SK-N-SH (cell line): Measurements from ENCODE around the gene FAM241A. TPM values are rescaled to one million over a fixed set of nuclear protein-coding genes. Genes with fewer than 3 reads are reported as not detected.

Source experiments
- CTCF ChIA-PET: fragments of 300-600, 350-600 bp; formaldehyde crosslinking; extraction: SDS; loops from one replicate; lab custom pipeline; 2021; lab: Yijun Ruan, JAX
- POLR2A ChIA-PET: fragments of 350-600 bp; sonication (Branson Sonifier 250); formaldehyde crosslinking; extraction: SDS; loops from one replicate; lab custom pipeline; 2020; ENCODE audit warnings: antibody characterized with exemption, inconsistent platforms; lab: Yijun Ruan, JAX
- DNase-seq: peaks from one replicate; pipeline ENCODE4 v3.0.0; 2012
- H2AFZ ChIP-seq: fragments of 200-600 bp; sonication (generic); 2 replicates; pipeline ENCODE4 v1.8.1; 2016; ENCODE audit warnings: antibody characterized with exemption, mild to moderate bottlenecking, low read depth
- H3F3A ChIP-seq: fragments of 200-600 bp; sonication (generic); replicated peaks from 2 replicates; pipeline ENCODE3; 2016; ENCODE audit warnings: antibody characterized with exemption, mild to moderate bottlenecking; ENCODE audit not compliant: insufficient read depth
- H3K27ac ChIP-seq, 2 experiments: fragments of 200-500 bp in 1 of 2; fragments of 200-600 bp in 1 of 2; sonication (Bioruptor generic) in 1 of 2; sonication (generic), shearing (Covaris generic) in 1 of 2; 2 replicates each; pipeline versions ENCODE4 v1.5.1 to v1.6.1; 2014 to 2016; ENCODE audit warnings: low read depth in 2 of 2, inconsistent platforms in 1 of 2, low read length in 1 of 2, mild to moderate bottlenecking in 1 of 2, mixed read lengths in 1 of 2
- H3K27me3 ChIP-seq: fragments of 200-600 bp; sonication (generic), shearing (Covaris generic); 2 replicates; pipeline ENCODE4 v1.6.1; 2016; ENCODE audit warnings: mixed run types; ENCODE audit not compliant: insufficient read depth
- H3K36me3 ChIP-seq, 2 experiments: fragments of 200-500 bp in 1 of 2; fragments of 200-600 bp in 1 of 2; sonication (Bioruptor generic) in 1 of 2; sonication (generic) in 1 of 2; replicated peaks in 1 of 2; 2 replicates each; pipeline versions ENCODE3 to v1.5.1; 2014 to 2016; ENCODE audit warnings: low read length in 1 of 2, mild to moderate bottlenecking in 1 of 2; ENCODE audit not compliant: insufficient read depth in 2 of 2, control insufficient read depth in 1 of 2
- H3K4me1 ChIP-seq, 2 experiments: fragments of 200-500 bp in 1 of 2; fragments of 200-600 bp in 1 of 2; sonication (Bioruptor generic) in 1 of 2; sonication (generic), shearing (Covaris generic) in 1 of 2; 2 replicates each; pipeline versions ENCODE4 v1.5.1 to v1.6.1; 2014 to 2016; ENCODE audit warnings: low read depth in 1 of 2, low read length in 1 of 2, mixed run types in 1 of 2; ENCODE audit not compliant: insufficient read depth in 2 of 2, control insufficient read depth in 1 of 2
- H3K4me2 ChIP-seq: fragments of 200-600 bp; sonication (generic), shearing (Covaris generic); 2 replicates; pipeline ENCODE4 v1.6.1; 2017; ENCODE audit warnings: mixed run types
- H3K4me3 ChIP-seq, 2 experiments: fragments of 200-500 bp in 1 of 2; fragments of 200-600 bp in 1 of 2; sonication (Bioruptor generic) in 1 of 2; sonication (generic), shearing (Covaris generic) in 1 of 2; 2 replicates each; pipeline versions ENCODE4 v1.5.1 to v1.8.1; 2014 to 2016; ENCODE audit warnings: low read depth in 2 of 2, inconsistent platforms in 1 of 2, low read length in 1 of 2, mild to moderate bottlenecking in 1 of 2, mixed read lengths in 1 of 2, moderate library complexity in 1 of 2
- H3K79me2 ChIP-seq: fragments of 200-600 bp; sonication (generic); 2 replicates; pipeline ENCODE4 v1.8.1; 2017; ENCODE audit warnings: mild to moderate bottlenecking; ENCODE audit not compliant: insufficient read depth
- H3K9ac ChIP-seq: fragments of 200-600 bp; sonication (generic); 2 replicates; pipeline ENCODE4 v1.6.1; 2017; ENCODE audit warnings: mixed run types
- H3K9me2 ChIP-seq: fragments of 200-600 bp; sonication (generic); 2 replicates; pipeline ENCODE4 v1.6.1; 2017; ENCODE audit warnings: mixed run types
- H3K9me3 ChIP-seq: fragments of 200-600 bp; sonication (generic); 2 replicates; pipeline ENCODE4 v1.6.1; 2017; ENCODE audit warnings: mixed run types, mild to moderate bottlenecking, moderate library complexity
- H4K20me1 ChIP-seq: fragments of 200-600 bp; sonication (generic); 2 replicates; pipeline ENCODE4 v1.6.1; 2017; ENCODE audit warnings: mild to moderate bottlenecking, mixed run types; ENCODE audit not compliant: insufficient read depth
- ELF1 ChIP-seq: IDR thresholded peaks from 2 replicates; pipeline ENCODE4 v1.4.0; 2012
- FOXJ3 ChIP-seq: sonication (generic); formaldehyde crosslinking; IDR thresholded peaks from 2 replicates; pipeline ENCODE4 v1.5.1; 2020; ENCODE audit warnings: mild to moderate bottlenecking, missing genetic modification reagents
- GATA2 ChIP-seq: sonication (generic); formaldehyde crosslinking; IDR thresholded peaks from 2 replicates; pipeline ENCODE4 v1.5.0; 2020; ENCODE audit warnings: mild to moderate bottlenecking, missing genetic modification reagents
- JUND ChIP-seq: IDR thresholded peaks from 2 replicates; pipeline ENCODE4 v1.4.0; 2012
- MEF2A ChIP-seq: IDR thresholded peaks from 2 replicates; pipeline ENCODE4 v1.4.0; 2012; ENCODE audit warnings: low read depth, borderline replicate concordance
- NFIC ChIP-seq: IDR thresholded peaks from 2 replicates; pipeline ENCODE4 v1.4.0; 2012; ENCODE audit warnings: borderline replicate concordance
- NRF1 ChIP-seq: IDR thresholded peaks from 2 replicates; pipeline ENCODE4 v1.6.1; 2012; ENCODE audit warnings: low read depth, mild to moderate bottlenecking, low read length
- RCOR1 ChIP-seq: fragments of 150-350 bp; IDR thresholded peaks from 2 replicates; pipeline ENCODE4 v1.6.1; 2017; ENCODE audit warnings: antibody characterized with exemption, low read length
- RXRA ChIP-seq: IDR thresholded peaks from 2 replicates; pipeline ENCODE4 v1.4.0; 2012; ENCODE audit warnings: low read depth, mild to moderate bottlenecking, borderline replicate concordance
- SIN3A ChIP-seq: IDR thresholded peaks from 2 replicates; pipeline ENCODE4 v1.6.1; 2012; ENCODE audit warnings: low read depth, mild to moderate bottlenecking, low read length, moderate library complexity, borderline replicate concordance
- SMC3 ChIP-seq: IDR thresholded peaks from 2 replicates; pipeline ENCODE4 v1.6.1; 2012; ENCODE audit warnings: low read depth, low read length, improper control_type of control experiment
- YY1 ChIP-seq: IDR thresholded peaks from 2 replicates; pipeline ENCODE4 v1.4.0; 2012; ENCODE audit warnings: low read depth, mild to moderate bottlenecking
- WGBS: methylation state at CpG from one replicate; pipeline ENCODE4 v1.1.6; 2017; ENCODE audit warnings: low lambda C conversion rate; 5-methylcytosine and 5-hydroxymethylcytosine counted together
- polyA plus RNA-seq, 3 experiments: library from polyadenylated mRNA; depleted of rRNA; stranded (reverse); fragments of >200 nt; gene quantifications; 2 replicates each; pipeline ENCODE4 v1.2.3, GENCODE V29; 2012
- TF ChIP-seq, protein P1 (sequence below): IDR thresholded peaks from 2 replicates; pipeline ENCODE4 v1.4.0; 2012; ENCODE audit warnings: low read depth
- TF ChIP-seq, protein P2 (sequence below): IDR thresholded peaks from 2 replicates; pipeline ENCODE4 v1.4.0; 2012; ENCODE audit warnings: low read depth, borderline replicate concordance
- TF ChIP-seq, protein P3 (sequence below): fragments of 150-350 bp; IDR thresholded peaks from 2 replicates; pipeline ENCODE4 v1.6.1; 2017; ENCODE audit warnings: antibody characterized with exemption, low read length, low read depth, borderline replicate concordance
- TF ChIP-seq, protein P4 (sequence below): IDR thresholded peaks from 2 replicates; pipeline ENCODE4 v1.6.1; 2012; ENCODE audit warnings: mild to moderate bottlenecking, low read depth, low read length, moderate library complexity
- TF ChIP-seq, protein P5 (sequence below): fragments of 200-600 bp; sonication (generic); IDR thresholded peaks from 2 replicates; pipeline ENCODE4 v1.6.1; 2017; ENCODE audit warnings: antibody characterized with exemption, mild to moderate bottlenecking, moderate library complexity

The FAM241A gene
- polyA plus RNA-seq, 1 of the 3 experiments (the other 2 are of a cell fraction) = 0.44 TPM

DNA sequence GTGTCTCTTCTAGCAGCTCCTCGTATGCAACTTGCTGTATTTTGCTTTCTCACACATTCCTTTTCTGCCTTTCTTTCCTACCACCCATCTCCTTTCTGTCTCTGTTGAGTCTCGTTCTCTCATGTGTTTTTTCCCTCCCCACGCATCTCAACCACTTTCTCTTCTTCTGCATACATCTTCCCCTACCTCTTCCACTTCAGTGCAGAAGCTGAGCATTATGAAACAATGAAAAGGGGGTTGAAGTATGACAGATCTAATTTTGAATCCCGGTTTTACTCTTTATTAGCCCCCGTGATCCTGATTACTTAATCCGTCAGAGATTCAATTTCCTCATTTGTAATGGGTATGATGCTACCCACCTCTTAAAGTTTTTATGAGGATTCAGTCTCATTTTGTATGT, 7.3 kb downstream of the FAM241A start:
- Histone ChIP-seq H3K9me2 (no peaks in the 10 kb centered on the region), H3K79me2 (no peaks in the 10 kb centered on the region), H2AFZ (no peak overlapping the region), H3K36me3 (no peaks in the 10 kb centered on the region), H3K4me3 (no peak overlapping the region), H4K20me1 (no peaks in the 10 kb centered on the region), H3K9ac (no peak overlapping the region), H3K27me3 (no peaks in the 10 kb centered on the region), H3K9me3 (no peaks in the 10 kb centered on the region), H3K27ac (no peak overlapping the region), H3F3A (no peaks in the 10 kb centered on the region), H3K4me2 (no peak overlapping the region), H3K4me1 (peaks cover 0 to 3% of the 10 kb centered on the region in 2 experiments; a peak in 1 of 4 replicates)
- no peak for DNase-seq
- TF ChIP-seq, protein P1, sequence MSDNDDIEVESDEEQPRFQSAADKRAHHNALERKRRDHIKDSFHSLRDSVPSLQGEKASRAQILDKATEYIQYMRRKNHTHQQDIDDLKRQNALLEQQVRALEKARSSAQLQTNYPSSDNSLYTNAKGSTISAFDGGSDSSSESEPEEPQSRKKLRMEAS = no peak
- TF ChIP-seq NFIC (no peak), NRF1 (no peak), SMC3 (no peak), GATA2 (no peak), ELF1 (no peak)
- TF ChIP-seq, protein P2, sequence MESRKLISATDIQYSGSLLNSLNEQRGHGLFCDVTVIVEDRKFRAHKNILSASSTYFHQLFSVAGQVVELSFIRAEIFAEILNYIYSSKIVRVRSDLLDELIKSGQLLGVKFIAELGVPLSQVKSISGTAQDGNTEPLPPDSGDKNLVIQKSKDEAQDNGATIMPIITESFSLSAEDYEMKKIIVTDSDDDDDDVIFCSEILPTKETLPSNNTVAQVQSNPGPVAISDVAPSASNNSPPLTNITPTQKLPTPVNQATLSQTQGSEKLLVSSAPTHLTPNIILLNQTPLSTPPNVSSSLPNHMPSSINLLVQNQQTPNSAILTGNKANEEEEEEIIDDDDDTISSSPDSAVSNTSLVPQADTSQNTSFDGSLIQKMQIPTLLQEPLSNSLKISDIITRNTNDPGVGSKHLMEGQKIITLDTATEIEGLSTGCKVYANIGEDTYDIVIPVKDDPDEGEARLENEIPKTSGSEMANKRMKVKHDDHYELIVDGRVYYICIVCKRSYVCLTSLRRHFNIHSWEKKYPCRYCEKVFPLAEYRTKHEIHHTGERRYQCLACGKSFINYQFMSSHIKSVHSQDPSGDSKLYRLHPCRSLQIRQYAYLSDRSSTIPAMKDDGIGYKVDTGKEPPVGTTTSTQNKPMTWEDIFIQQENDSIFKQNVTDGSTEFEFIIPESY = no peak
- TF ChIP-seq, protein P3, sequence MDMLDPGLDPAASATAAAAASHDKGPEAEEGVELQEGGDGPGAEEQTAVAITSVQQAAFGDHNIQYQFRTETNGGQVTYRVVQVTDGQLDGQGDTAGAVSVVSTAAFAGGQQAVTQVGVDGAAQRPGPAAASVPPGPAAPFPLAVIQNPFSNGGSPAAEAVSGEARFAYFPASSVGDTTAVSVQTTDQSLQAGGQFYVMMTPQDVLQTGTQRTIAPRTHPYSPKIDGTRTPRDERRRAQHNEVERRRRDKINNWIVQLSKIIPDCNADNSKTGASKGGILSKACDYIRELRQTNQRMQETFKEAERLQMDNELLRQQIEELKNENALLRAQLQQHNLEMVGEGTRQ = no peak
- 65% methylated on average over 6 of the region's 6 CpGs for WGBS
- CTCF ChIA-PET = interaction anchor here (1.2 kb wide), 1 partner anchor 10 kb away, joined by 3 read pairs; no protein-coding TSS in a partner anchor
- POLR2A ChIA-PET = no interaction called here

DNA sequence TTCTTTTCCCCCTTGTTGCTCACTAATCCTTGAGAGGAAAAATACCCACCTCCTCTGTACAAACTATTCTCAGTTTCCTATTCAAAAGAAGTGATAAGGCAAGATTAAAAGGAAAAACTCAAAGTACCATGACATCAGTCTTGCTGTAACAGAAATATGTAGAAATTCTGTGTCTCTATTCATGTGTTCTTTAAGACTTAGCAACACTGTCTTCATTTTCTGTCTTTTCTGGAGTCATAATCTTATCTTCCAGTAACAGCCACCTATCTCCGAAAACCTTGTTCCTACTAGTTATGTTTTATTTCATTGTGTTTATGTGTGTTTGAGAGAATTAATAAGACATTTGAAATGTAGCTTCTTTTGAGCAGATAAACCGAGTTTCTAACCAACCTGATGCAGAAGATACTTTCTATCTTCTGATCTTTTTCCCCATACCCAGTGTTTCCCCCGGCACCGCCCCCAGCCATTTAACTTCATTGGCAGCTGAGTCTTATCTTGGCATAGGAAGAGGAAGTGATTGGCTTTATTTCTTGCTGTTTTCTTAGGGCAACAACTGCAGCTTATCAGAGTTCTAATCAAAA, 8.0 kb downstream of the FAM241A start:
- no peaks in the 10 kb centered on the region for H4K20me1 ChIP-seq
- H3K27me3 ChIP-seq = no peaks in the 10 kb centered on the region
- no peaks in the 10 kb centered on the region for H3F3A ChIP-seq
- no peaks in the 10 kb centered on the region for H3K9me2 ChIP-seq
- 78% methylated on average over 4 of the region's 4 CpGs for WGBS
- TF ChIP-seq RCOR1 (no peak), RXRA (no peak), NFIC (no peak), MEF2A (no peak), JUND (no peak), SIN3A (no peak), YY1 (no peak), FOXJ3 (CRISPR knock-in tag) (no peak)
- TF ChIP-seq, protein P3 = no peak
- TF ChIP-seq, protein P4, sequence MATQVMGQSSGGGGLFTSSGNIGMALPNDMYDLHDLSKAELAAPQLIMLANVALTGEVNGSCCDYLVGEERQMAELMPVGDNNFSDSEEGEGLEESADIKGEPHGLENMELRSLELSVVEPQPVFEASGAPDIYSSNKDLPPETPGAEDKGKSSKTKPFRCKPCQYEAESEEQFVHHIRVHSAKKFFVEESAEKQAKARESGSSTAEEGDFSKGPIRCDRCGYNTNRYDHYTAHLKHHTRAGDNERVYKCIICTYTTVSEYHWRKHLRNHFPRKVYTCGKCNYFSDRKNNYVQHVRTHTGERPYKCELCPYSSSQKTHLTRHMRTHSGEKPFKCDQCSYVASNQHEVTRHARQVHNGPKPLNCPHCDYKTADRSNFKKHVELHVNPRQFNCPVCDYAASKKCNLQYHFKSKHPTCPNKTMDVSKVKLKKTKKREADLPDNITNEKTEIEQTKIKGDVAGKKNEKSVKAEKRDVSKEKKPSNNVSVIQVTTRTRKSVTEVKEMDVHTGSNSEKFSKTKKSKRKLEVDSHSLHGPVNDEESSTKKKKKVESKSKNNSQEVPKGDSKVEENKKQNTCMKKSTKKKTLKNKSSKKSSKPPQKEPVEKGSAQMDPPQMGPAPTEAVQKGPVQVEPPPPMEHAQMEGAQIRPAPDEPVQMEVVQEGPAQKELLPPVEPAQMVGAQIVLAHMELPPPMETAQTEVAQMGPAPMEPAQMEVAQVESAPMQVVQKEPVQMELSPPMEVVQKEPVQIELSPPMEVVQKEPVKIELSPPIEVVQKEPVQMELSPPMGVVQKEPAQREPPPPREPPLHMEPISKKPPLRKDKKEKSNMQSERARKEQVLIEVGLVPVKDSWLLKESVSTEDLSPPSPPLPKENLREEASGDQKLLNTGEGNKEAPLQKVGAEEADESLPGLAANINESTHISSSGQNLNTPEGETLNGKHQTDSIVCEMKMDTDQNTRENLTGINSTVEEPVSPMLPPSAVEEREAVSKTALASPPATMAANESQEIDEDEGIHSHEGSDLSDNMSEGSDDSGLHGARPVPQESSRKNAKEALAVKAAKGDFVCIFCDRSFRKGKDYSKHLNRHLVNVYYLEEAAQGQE = no peak
- TF ChIP-seq, protein P5, sequence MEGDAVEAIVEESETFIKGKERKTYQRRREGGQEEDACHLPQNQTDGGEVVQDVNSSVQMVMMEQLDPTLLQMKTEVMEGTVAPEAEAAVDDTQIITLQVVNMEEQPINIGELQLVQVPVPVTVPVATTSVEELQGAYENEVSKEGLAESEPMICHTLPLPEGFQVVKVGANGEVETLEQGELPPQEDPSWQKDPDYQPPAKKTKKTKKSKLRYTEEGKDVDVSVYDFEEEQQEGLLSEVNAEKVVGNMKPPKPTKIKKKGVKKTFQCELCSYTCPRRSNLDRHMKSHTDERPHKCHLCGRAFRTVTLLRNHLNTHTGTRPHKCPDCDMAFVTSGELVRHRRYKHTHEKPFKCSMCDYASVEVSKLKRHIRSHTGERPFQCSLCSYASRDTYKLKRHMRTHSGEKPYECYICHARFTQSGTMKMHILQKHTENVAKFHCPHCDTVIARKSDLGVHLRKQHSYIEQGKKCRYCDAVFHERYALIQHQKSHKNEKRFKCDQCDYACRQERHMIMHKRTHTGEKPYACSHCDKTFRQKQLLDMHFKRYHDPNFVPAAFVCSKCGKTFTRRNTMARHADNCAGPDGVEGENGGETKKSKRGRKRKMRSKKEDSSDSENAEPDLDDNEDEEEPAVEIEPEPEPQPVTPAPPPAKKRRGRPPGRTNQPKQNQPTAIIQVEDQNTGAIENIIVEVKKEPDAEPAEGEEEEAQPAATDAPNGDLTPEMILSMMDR = no peak
- H3K9me3 ChIP-seq = no peaks in the 10 kb centered on the region
- H3K4me2 ChIP-seq = no peak overlapping the region
- no peak overlapping the region for H3K27ac ChIP-seq
- H3K4me1 ChIP-seq = no peaks in the 10 kb centered on the region
- no peaks in the 10 kb centered on the region for H3K79me2 ChIP-seq
- no peak overlapping the region for H3K4me3 ChIP-seq
- ChIA-PET CTCF (no interaction called here), POLR2A (no interaction called here)
- no peaks in the 10 kb centered on the region for H3K36me3 ChIP-seq
- no peak overlapping the region for H3K9ac ChIP-seq
- H2AFZ ChIP-seq = no peak overlapping the region
- no peak for DNase-seq
